Adrenal gland (tissue), 5 donors: Measurements from ENCODE around the gene WDR4.

Source experiments
- POLR2A ChIP-seq, 2 donors: fragments of 450-650 bp; IDR thresholded peaks; one replicate each; pipeline ENCODE4 v1.6.1; 2017; ENCODE audit warnings: antibody characterized with exemption in 2 of 2, mild to moderate bottlenecking in 2 of 2, moderate library complexity in 1 of 2
- TF ChIP-seq, protein P1 (sequence below), 6 experiments: fragments of 450-650 bp in 4 of 6; fragments of 200-600 bp in 2 of 6; sonication (generic) in 1 of 6; IDR thresholded peaks; 1 replicate in 5 of 6; 2 replicates in 1 of 6; pipeline versions ENCODE4 v1.5.1 to v1.8.0; 2016 to 2021; ENCODE audit warnings: antibody characterized with exemption in 6 of 6, mild to moderate bottlenecking in 2 of 6, moderate library complexity in 1 of 6
- donor health status: DM: no; HTN: no; CAD: no.

GRCh38 chr21:42836767-42837301, 42.5 kb downstream of the WDR4 start:
- TF ChIP-seq, protein P1, sequence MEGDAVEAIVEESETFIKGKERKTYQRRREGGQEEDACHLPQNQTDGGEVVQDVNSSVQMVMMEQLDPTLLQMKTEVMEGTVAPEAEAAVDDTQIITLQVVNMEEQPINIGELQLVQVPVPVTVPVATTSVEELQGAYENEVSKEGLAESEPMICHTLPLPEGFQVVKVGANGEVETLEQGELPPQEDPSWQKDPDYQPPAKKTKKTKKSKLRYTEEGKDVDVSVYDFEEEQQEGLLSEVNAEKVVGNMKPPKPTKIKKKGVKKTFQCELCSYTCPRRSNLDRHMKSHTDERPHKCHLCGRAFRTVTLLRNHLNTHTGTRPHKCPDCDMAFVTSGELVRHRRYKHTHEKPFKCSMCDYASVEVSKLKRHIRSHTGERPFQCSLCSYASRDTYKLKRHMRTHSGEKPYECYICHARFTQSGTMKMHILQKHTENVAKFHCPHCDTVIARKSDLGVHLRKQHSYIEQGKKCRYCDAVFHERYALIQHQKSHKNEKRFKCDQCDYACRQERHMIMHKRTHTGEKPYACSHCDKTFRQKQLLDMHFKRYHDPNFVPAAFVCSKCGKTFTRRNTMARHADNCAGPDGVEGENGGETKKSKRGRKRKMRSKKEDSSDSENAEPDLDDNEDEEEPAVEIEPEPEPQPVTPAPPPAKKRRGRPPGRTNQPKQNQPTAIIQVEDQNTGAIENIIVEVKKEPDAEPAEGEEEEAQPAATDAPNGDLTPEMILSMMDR (IDR thresholded peaks at IDR 0.05), result no peak
- TF ChIP-seq POLR2A (IDR thresholded peaks at IDR 0.05), result no peak
